HUES6 (cell line): ENCODE measurements around the gene FGFBP2.

ENCODE experiments used
- H3K27ac ChIP-seq: 2 replicates; pipeline ENCODE4 v1.7.0; 2013; ENCODE audit warnings: low read depth, mild to moderate bottlenecking, low read length, inconsistent platforms
- H3K27me3 ChIP-seq: 2 replicates; pipeline ENCODE4 v1.6.1; 2013; ENCODE audit warnings: low read length; ENCODE audit not compliant: control insufficient read depth, insufficient read depth
- H3K36me3 ChIP-seq: 2 replicates; pipeline ENCODE4 v1.6.1; 2013; ENCODE audit warnings: low read length; ENCODE audit not compliant: control insufficient read depth, insufficient read depth
- H3K4me1 ChIP-seq: 2 replicates; pipeline ENCODE4 v1.6.1; 2013; ENCODE audit warnings: low read length; ENCODE audit not compliant: control insufficient read depth, insufficient read depth
- H3K4me3 ChIP-seq: 2 replicates; pipeline ENCODE4 v1.5.1; 2013; ENCODE audit warnings: low read depth, low read length
- H3K9ac ChIP-seq: one replicate; pipeline ENCODE4 v1.6.1; 2013; ENCODE audit warnings: mild to moderate bottlenecking, low read length
- H3K9me3 ChIP-seq: 2 replicates; pipeline ENCODE4 v1.6.1; 2013; ENCODE audit warnings: low read depth, low read length; ENCODE audit not compliant: control insufficient read depth, insufficient read depth

FGFBP2 gene, protein sequence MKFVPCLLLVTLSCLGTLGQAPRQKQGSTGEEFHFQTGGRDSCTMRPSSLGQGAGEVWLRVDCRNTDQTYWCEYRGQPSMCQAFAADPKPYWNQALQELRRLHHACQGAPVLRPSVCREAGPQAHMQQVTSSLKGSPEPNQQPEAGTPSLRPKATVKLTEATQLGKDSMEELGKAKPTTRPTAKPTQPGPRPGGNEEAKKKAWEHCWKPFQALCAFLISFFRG

DNA sequence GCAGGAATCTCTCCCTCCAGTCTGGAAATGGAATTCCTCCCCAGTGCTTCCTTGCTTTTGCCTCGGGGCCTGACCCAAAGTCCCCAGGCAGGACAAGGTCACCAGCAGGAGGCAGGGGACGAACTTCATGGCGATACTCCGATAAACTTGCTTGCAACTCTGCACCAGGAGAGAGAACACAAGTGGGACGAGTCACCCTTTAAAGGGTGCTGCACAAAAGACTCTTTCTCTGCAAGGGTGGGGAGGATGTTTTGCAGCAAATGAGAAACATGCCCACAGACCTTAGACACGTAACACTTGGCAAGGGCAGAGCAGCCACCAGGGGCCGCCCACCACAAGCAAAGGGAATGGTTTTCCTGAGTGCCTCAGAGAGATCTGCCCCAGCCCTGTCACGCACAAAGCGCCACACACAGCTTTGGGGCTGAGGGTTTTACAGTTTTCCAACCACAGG, at the start of gene FGFBP2:
TSS of gene FGFBP2 (minus strand) at position 175 of the 451 bp plus-strand sequence. CDS start at position 129, 46 bp downstream.
- H3K4me3 ChIP-seq, result no peak within 1 kb of the TSS

DNA sequence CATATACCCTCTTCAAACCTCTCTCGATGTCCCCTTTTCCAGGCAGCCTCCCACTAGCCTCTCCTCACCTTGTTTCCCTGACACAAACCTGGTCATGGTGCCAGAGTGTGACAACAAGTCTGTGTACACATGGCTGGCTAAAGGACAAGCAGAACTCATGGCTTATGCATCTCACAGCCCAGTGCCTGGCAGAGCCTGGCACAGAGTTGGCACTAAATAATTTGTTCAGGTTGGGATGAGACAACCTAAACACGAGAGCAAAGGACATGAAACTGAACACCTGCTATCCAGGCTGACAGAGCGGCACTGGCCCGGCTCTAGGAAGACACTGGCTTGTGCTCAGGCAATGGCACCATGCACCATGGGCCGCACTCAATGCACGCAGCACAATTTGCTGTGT, 48.2 kb upstream of the FGFBP2 start:
- Histone ChIP-seq H3K4me3 (no peak overlapping the region), H3K4me1 (no peaks in the 10 kb centered on the region), H3K27ac (no peak overlapping the region), H3K36me3 (peaks cover 61% of the 10 kb centered on the region), H3K9me3 (no peaks in the 10 kb centered on the region), H3K9ac (no peak overlapping the region), H3K27me3 (no peaks in the 10 kb centered on the region)

More for the DNA sequence above, at the start of gene FGFBP2:
- Histone ChIP-seq H3K9me3 (peaks cover 9% of the 10 kb centered on the region), H3K36me3 (no peaks in the 10 kb centered on the region), H3K27me3 (no peaks in the 10 kb centered on the region), H3K9ac (no peak within 1 kb of the TSS), H3K4me1 (peaks cover 11% of the 10 kb centered on the region), H3K27ac (no peak within 1 kb of the TSS)

DNA sequence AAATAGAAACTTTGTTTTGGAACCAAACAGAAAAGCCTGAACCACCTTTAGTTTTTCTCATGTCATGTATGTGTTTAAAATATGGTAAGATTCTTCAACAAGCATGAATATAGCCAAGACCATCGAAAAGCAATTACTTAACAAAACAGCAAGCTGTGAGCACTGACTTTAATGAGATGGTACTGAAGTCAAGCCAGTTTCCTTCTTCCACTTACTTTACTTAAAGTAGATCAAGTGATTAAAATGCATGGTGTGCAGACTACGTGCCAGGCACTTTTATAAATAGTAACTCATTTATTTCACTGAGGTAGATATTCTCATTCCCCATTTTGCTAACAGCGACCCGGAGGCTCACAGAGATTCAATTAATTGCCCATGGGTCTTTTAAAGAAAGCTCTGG, 46.2 kb upstream of the FGFBP2 start:
- H3K27ac ChIP-seq, result no peak overlapping the region
- no peaks in the 10 kb centered on the region for H3K4me1 ChIP-seq
- H3K27me3 ChIP-seq, result no peaks in the 10 kb centered on the region
- H3K9ac ChIP-seq, result no peak overlapping the region
- no peak overlapping the region for H3K4me3 ChIP-seq
- H3K9me3 ChIP-seq, result no peaks in the 10 kb centered on the region
- H3K36me3 ChIP-seq, result peaks cover 57% of the 10 kb centered on the region

DNA sequence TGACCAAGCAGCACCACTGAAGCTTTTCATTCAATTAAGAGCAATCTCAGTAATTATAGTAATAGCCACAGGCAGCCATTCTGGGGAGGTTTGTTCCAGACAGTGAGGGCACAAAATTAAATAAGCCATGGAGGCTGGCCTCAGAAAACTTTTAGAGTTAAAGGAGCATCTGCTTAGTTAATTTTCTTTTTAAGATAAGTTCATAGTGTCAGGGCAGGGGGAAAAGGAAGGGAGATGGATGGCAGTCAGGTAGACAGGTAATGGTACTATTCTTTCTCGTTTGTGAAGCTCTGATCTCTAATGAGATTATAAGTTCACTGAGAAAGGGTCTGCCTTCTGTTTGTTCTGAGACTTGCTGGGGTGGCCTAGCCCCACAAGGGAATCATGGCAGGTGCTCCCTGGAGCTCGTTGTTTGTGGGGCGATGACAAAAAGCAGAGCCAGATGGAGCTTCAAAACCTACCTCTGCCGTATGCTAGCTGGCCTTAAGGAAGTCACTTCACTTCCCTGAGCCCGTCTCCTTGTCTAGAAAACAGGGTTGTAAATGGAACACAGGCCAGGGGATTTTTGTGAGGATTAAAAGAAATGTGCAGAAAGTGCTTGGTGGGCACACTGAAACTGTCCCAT, 44.6 kb upstream of the FGFBP2 start:
- H3K4me3 ChIP-seq, result no peak overlapping the region
- no peaks in the 10 kb centered on the region for H3K4me1 ChIP-seq
- no peaks in the 10 kb centered on the region for H3K9me3 ChIP-seq
- no peak overlapping the region for H3K9ac ChIP-seq
- no peak overlapping the region for H3K27ac ChIP-seq
- H3K27me3 ChIP-seq, result no peaks in the 10 kb centered on the region
- H3K36me3 ChIP-seq, result peaks cover 45% of the 10 kb centered on the region

DNA sequence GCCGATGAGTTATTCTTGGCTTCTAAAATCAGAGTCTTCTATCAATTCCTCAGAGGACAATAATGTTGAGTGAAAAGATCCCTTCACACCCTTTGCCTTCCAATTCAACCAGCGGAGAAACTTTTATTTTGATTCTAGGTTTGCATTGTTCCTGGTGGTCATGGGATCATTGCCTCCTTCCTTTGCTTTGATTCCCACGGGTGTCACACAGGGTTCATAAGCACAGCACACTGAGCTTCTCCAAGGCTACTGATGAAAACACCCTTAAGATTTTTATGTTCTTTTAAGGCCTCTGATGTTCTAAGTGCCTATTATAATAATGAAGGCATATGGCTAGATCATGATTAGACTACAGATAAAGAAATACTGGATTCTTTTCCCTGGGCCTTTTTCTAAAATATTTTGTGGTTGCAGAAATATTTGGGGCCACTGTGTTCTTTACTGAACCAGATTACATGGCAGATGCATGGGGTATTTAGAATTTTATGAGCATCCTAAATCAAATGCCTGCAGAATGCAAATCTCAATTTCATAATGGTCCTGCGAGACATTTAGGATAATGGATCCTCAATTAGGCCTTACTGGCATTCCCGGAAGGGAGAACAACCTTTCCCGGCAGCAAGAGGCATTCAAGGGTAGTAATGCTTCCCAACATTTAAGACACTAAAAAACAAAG, 43.9 kb upstream of the FGFBP2 start:
- H3K36me3 ChIP-seq, result peaks cover 45% of the 10 kb centered on the region
- no peaks in the 10 kb centered on the region for H3K4me1 ChIP-seq
- H3K9me3 ChIP-seq, result no peaks in the 10 kb centered on the region
- no peak overlapping the region for H3K4me3 ChIP-seq
- H3K9ac ChIP-seq, result no peak overlapping the region
- H3K27ac ChIP-seq, result no peak overlapping the region
- no peaks in the 10 kb centered on the region for H3K27me3 ChIP-seq

DNA sequence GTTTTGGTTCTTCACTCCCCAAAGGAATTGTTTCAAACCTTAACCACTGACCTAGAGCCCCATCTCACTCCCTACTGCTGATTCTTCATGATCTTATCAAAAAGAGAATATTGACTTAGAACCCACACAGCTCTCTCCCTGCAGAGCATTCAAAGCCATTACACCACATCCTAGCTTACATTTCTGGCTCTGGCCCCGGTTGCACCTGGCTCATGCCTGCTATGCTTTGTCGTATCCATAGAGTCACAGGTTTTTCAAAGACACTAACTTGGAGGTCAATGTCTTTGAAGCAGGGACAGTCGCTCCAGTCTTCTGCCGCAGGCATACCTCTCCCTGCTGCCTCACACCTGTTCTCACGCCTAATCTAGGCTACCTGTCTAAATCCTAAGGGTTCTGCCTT, 42.7 kb upstream of the FGFBP2 start:
- Histone ChIP-seq H3K27me3 (no peaks in the 10 kb centered on the region), H3K4me3 (no peak overlapping the region), H3K36me3 (peaks cover 35% of the 10 kb centered on the region)

DNA sequence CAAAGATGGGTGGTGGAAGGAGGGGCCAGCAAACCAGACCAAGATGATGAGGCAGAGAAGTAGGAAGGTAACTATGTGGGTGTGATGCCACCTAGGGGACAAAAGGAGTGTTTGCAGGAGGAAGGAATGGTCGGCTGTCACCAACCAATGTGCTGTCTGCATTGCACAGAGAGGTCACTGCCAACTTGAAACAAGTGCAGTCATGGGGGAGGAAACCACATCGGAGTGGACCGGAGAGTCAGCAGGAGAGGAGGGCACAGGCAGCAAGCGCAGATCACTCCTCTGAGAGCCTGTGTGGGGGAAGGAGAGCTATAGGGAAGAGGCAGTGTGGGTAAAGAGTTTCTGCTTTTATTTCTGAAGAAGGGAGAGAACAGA, 38.5 kb upstream of the FGFBP2 start:
- H3K9ac ChIP-seq, result no peak overlapping the region
- peaks cover 2% of the 10 kb centered on the region; the same call in 1 of the 2 replicates for H3K4me1 ChIP-seq
- H3K27me3 ChIP-seq, result no peaks in the 10 kb centered on the region
- peaks cover 19% of the 10 kb centered on the region for H3K36me3 ChIP-seq
- H3K27ac ChIP-seq, result no peak overlapping the region
- no peak overlapping the region for H3K4me3 ChIP-seq
- H3K9me3 ChIP-seq, result no peaks in the 10 kb centered on the region

More for the DNA sequence above, 42.7 kb upstream of the FGFBP2 start:
- Histone ChIP-seq H3K9me3 (no peaks in the 10 kb centered on the region), H3K4me1 (peaks cover 2% of the 10 kb centered on the region; the same call in 1 of the 2 replicates), H3K9ac (no peak overlapping the region), H3K27ac (no peak overlapping the region)

DNA sequence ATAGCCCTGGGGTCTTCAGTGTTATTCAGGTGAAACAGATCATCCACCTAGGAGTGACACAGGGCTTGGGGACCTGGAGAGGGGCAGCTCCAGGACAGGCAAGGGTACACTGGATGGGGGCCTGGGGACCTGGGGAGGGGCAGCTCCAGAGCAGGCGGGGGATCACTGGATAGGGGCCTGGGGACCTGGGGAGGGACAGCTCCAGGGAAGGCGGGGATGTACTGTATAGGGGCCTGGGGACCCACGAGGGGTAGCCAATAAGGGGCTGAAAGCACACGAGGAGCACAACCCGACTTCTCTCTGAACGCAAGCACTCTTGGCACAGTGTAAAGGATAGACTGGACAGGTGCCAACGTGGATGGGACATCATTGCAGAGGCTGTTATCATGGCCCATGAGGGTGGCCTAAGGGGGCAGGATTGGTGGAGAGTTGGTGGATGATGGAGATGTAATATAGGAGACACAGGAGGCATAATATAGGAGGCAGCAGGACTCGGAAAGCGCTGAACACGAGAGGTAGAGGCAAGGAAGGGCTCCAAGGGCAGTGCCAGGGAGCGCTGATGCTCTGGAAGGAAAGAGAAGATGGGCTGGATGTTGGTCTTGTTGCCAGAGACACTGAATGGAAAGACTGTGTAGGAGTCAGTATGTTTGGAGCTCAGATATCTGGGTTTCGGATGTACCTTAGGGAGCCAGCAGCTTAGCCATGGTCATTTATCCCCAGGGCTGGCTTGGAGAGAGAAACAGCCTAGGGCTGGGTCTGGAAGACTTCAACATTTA, 37.9 kb upstream of the FGFBP2 start:
- no peak overlapping the region for H3K27ac ChIP-seq
- peaks cover 14% of the 10 kb centered on the region for H3K36me3 ChIP-seq
- peaks cover 2% of the 10 kb centered on the region; the same call in 1 of the 2 replicates for H3K4me1 ChIP-seq
- no peak overlapping the region for H3K4me3 ChIP-seq
- H3K9ac ChIP-seq, result no peak overlapping the region
- no peaks in the 10 kb centered on the region for H3K27me3 ChIP-seq
- no peaks in the 10 kb centered on the region for H3K9me3 ChIP-seq

DNA sequence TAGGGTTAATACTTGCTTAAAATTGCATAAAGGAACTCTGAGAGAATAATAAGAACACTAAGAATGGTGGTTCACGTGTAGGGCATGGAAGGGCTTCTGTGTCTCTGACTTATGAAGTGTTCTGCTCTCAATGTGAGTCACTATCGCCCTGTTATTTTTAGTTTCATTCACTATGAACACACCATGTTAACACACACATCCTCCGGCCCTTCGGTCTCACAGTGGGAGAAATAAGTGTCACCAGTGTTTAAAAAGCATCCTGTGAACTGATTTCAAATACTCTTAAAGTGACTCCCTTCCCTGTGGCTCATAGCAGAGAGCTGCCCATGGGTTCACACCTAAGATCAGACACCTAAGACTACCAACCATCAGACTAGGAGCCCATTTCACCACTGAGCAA, 33.8 kb upstream of the FGFBP2 start:
- Histone ChIP-seq H3K36me3 (peaks cover 37% of the 10 kb centered on the region), H3K4me3 (no peak overlapping the region), H3K4me1 (peaks cover 2% of the 10 kb centered on the region; the same call in 1 of the 2 replicates), H3K9me3 (no peaks in the 10 kb centered on the region), H3K27me3 (no peaks in the 10 kb centered on the region), H3K27ac (no peak overlapping the region), H3K9ac (no peak overlapping the region)

DNA sequence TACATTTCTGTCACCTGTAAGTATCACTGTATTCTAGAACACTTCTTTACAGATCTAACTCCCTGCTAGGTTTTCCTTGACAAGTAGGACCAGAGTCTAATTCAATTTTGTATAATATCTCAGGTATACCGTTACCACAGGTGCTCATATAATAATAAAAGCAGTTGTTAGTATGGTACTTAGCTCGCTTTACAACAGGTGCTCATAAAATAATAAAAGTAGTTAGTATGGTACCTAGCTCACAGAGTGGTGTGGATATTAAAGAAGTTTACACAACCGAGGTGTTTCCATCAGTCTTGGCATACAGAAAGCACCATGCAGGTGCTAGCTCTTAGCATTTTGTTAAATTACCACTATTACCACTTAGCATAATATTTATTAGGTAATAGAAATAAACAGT, 32.9 kb upstream of the FGFBP2 start:
- Histone ChIP-seq H3K9me3 (no peaks in the 10 kb centered on the region), H3K36me3 (peaks cover 42% of the 10 kb centered on the region), H3K4me1 (no peaks in the 10 kb centered on the region), H3K27ac (no peak overlapping the region), H3K4me3 (no peak overlapping the region), H3K27me3 (no peaks in the 10 kb centered on the region), H3K9ac (no peak overlapping the region)

DNA sequence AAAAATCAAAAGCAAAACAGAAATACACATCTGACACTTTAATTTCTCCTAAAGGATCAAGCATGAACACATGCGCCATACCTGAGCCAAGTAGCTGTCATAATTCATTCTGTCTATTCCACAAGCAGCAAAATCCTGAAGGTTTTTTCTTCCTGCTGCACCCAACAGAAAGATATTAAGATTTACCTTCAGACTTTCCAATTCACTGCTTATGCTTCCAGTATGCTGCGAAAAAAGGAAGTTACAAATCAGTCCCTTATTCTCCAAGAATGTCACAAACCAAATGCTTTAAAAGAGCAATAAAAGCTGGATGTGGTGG, 29.2 kb upstream of the FGFBP2 start:
- H3K9ac ChIP-seq, result no peak overlapping the region
- H3K27ac ChIP-seq, result no peak overlapping the region
- H3K4me1 ChIP-seq, result no peaks in the 10 kb centered on the region
- no peaks in the 10 kb centered on the region for H3K9me3 ChIP-seq
- peaks cover 70% of the 10 kb centered on the region for H3K36me3 ChIP-seq
- no peak overlapping the region for H3K4me3 ChIP-seq
- H3K27me3 ChIP-seq, result no peaks in the 10 kb centered on the region
